Measurements from ENCODE around the gene CYP3A5. TPM values are rescaled to one million over a fixed set of nuclear protein-coding genes. Genes with fewer than 3 reads are reported as not detected.

Gene CYP3A5
- total RNA-seq, 1 experiment from 2014 or later = not detected

GRCh38 chr7:99629643-99630042 is 50.2 kb downstream of the CYP3A5 start:
- H2BK5ac ChIP-seq (ENCODE audit: insufficient read length, low read length) = no peak overlapping the region
- no peak overlapping the region for H3K4me2 ChIP-seq (ENCODE audit: insufficient read depth, insufficient read length, low read length)
- H2AFZ ChIP-seq (ENCODE audit: low read length) = no peak overlapping the region
- Mint-ChIP-seq H3K27me3 (ENCODE audit: low read depth) (no peaks in the 10 kb centered on the region), H3K4me1 (peaks cover 36 to 44% of the 10 kb centered on the region in 2 experiments), H3K9me3 (no peaks in the 10 kb centered on the region), H3K27ac (peak overlapping the region in 2 of 3 experiments; percentile 59 to 60; a peak in 2 of 7 replicates), H3K4me3 (no peak overlapping the region), H3K36me3 (ENCODE audit: insufficient read depth in 1 of 3, low read depth in 3 of 3) (peaks cover 36 to 75% (median 58%) of the 10 kb centered on the region in 3 experiments)
- no peak overlapping the region for H2BK20ac ChIP-seq (ENCODE audit: low read depth, low read length, poor library complexity, severe bottlenecking)
- no peak overlapping the region for H4K5ac ChIP-seq (ENCODE audit: insufficient read length, low read depth, low read length)
- H2BK15ac ChIP-seq (ENCODE audit: low read depth, low read length) = no peak overlapping the region
- no peaks in the 10 kb centered on the region for H3K9me3 ChIP-seq (ENCODE audit: control insufficient read depth, low read depth, low read length)
- TF ChIP-seq CTCF (conservative IDR thresholded peaks at IDR 0.05) = no peak
- no peak overlapping the region for H2BK120ac ChIP-seq (ENCODE audit: low read depth, low read length, poor library complexity, severe bottlenecking)
- DNase-seq = no peak
- no peak overlapping the region for H3K9ac ChIP-seq (ENCODE audit: extremely low read depth, insufficient read length, low read length)
- WGBS (ENCODE audit: extremely low coverage, insufficient read length, low lambda C conversion rate) = no CpG with 5 or more reads among the region's 20 CpGs
- H3T11ph ChIP-seq (ENCODE audit: low read length) = no peak overlapping the region
- H3K23ac ChIP-seq (ENCODE audit: insufficient read length, low read depth, low read length) = no peak overlapping the region
- no peaks in the 10 kb centered on the region for H3K23me2 ChIP-seq (ENCODE audit: insufficient read length, low read depth, low read length, poor library complexity, severe bottlenecking)
- H2AK5ac ChIP-seq (ENCODE audit: insufficient read length, low read length) = no peak overlapping the region
- H3K56ac ChIP-seq (ENCODE audit: insufficient read length, low read depth, low read length) = no peak overlapping the region
- no peaks in the 10 kb centered on the region for H3K79me1 ChIP-seq (ENCODE audit: insufficient read depth, low read depth, low read length, poor library complexity, severe bottlenecking)
- H3K79me2 ChIP-seq (ENCODE audit: insufficient read depth, low read length) = no peaks in the 10 kb centered on the region
- H3K27me3 ChIP-seq (ENCODE audit: insufficient read depth, low read length) = no peaks in the 10 kb centered on the region
- H3K14ac ChIP-seq (ENCODE audit: insufficient read depth, low read length) = no peak overlapping the region
- no peak overlapping the region for H2BK12ac ChIP-seq (ENCODE audit: insufficient read length, low read depth, low read length)
- H3K4me1 ChIP-seq (ENCODE audit: insufficient read depth, low read length) = no peaks in the 10 kb centered on the region
- H4K20me1 ChIP-seq (ENCODE audit: control insufficient read depth, insufficient read depth, insufficient read length) = no peaks in the 10 kb centered on the region
- no peak overlapping the region for H4K8ac ChIP-seq (replicated peaks; ENCODE audit: insufficient read length, low read depth, low read length)
- H3K27ac ChIP-seq (ENCODE audit: insufficient read length, low read depth, low read length) = no peak overlapping the region
- H4K91ac ChIP-seq (ENCODE audit: insufficient read length, low read depth, low read length) = no peak overlapping the region
- no peak overlapping the region for H3K4ac ChIP-seq (ENCODE audit: low read depth, low read length)
- H3K18ac ChIP-seq (ENCODE audit: insufficient read length, low read depth, low read length) = no peak overlapping the region
